CD4-positive, alpha-beta T cell (primary cell): ENCODE data around the gene SHISA6. TPM values are rescaled to one million over a fixed set of nuclear protein-coding genes. Genes with fewer than 3 reads are reported as not detected.

Source experiments
- ATAC-seq: fragments of 200-7000 bp; cut with Tn5 transposase; one replicate; pipeline ENCODE4 v1.10.0; 2022; ENCODE audit warnings: mild to moderate bottlenecking; ENCODE audit not compliant: poor library complexity
- CTCF ChIA-PET: fragments of 350-600 bp; sonication (Branson Sonifier 250); formaldehyde crosslinking; loops from one replicate; lab custom pipeline; 2021; ENCODE audit warnings: antibody characterized with exemption, inconsistent platforms; lab: Charles Lee
- POLR2A ChIA-PET: fragments of 350-600 bp; sonication (Branson Sonifier 250); formaldehyde crosslinking; loops from one replicate; lab custom pipeline; 2021; ENCODE audit warnings: antibody characterized with exemption, inconsistent platforms; lab: Charles Lee
- DNase-seq, 14 experiments: peaks; one replicate each; pipeline ENCODE4 v3.0.0-alpha.2; 2013 to 2020; ENCODE audit warnings: mixed read lengths in 2 of 14
- H3K27ac ChIP-seq, 2 donors: one replicate each; pipeline versions ENCODE4 v1.5.1 to v1.7.0; 2013; ENCODE audit warnings: low read length in 2 of 2, low read depth in 1 of 2, mild to moderate bottlenecking in 1 of 2
- H3K27me3 ChIP-seq, 2 experiments: 1 replicate in 1 of 2; 2 replicates in 1 of 2; pipeline versions ENCODE4 v1.6.1 to v1.7.0; 2013; ENCODE audit warnings: low read length in 2 of 2, control low read depth in 1 of 2, mild to moderate bottlenecking in 1 of 2, moderate library complexity in 1 of 2; ENCODE audit not compliant: insufficient read depth in 2 of 2, control insufficient read depth in 1 of 2
- H3K36me3 ChIP-seq: one replicate; pipeline ENCODE4 v1.6.1; 2013; ENCODE audit warnings: low read length, control low read depth; ENCODE audit not compliant: insufficient read depth
- H3K4me1 ChIP-seq: one replicate; pipeline ENCODE4 v1.6.1; 2013; ENCODE audit warnings: low read length, control low read depth; ENCODE audit not compliant: insufficient read depth
- H3K4me3 ChIP-seq: one replicate; pipeline ENCODE4 v1.5.1; 2013; ENCODE audit warnings: mild to moderate bottlenecking, low read length, moderate library complexity
- H3K9me3 ChIP-seq, 2 experiments: 1 replicate in 1 of 2; 2 replicates in 1 of 2; pipeline versions ENCODE4 v1.6.1 to v1.7.0; 2013; ENCODE audit warnings: low read length in 2 of 2, mild to moderate bottlenecking in 2 of 2, control low read depth in 1 of 2, moderate library complexity in 1 of 2; ENCODE audit not compliant: control insufficient read depth in 1 of 2, insufficient read depth in 1 of 2
- H3K27ac Mint-ChIP-seq: one replicate; pipeline ENCODE4 v1.8.0; 2020; ENCODE audit warnings: mixed read lengths
- H3K27me3 Mint-ChIP-seq: one replicate; pipeline ENCODE4 v1.8.0; 2021; ENCODE audit warnings: mixed read lengths
- H3K36me3 Mint-ChIP-seq: one replicate; pipeline ENCODE4 v1.8.0; 2021; ENCODE audit warnings: low read depth, mixed read lengths
- H3K4me1 Mint-ChIP-seq: one replicate; pipeline ENCODE4 v1.8.0; 2021; ENCODE audit warnings: low read depth, mixed read lengths
- H3K4me3 Mint-ChIP-seq: one replicate; pipeline ENCODE4 v1.8.0; 2020; ENCODE audit warnings: mild to moderate bottlenecking, mixed read lengths
- H3K9me3 Mint-ChIP-seq: one replicate; pipeline ENCODE4 v1.8.0; 2020; ENCODE audit warnings: mixed read lengths
- CTCF ChIP-seq: fragments of 200-600 bp; IDR thresholded peaks from one replicate; pipeline ENCODE4 v1.8.0; 2022; ENCODE audit warnings: antibody characterized with exemption, mild to moderate bottlenecking
- intact Hi-C, 2 experiments: fragments of 100-400 bp; cut with DNase I in 1 of 2; cut with micrococcal nuclease in 1 of 2; formaldehyde crosslinking; loops; one replicate each; pipeline versions ENCODE4 v1.15.1 to v1.9.0; 2023 to 2025; cut with DNase I, micrococcal nuclease
- total RNA-seq, 174 experiments: library from RNA in 2 of 174; stranded (reverse) in 2 of 174; gene quantifications; one replicate each; pipeline ENCODE4 v1.2.3 and lab custom pipeline; 2021 to 2026

SHISA6 gene
- total RNA-seq, 2 experiments from 2014 or later = not detected

- POLR2A ChIA-PET = no interaction called here
- intact Hi-C loops = no loop called here
Observed at GRCh38 chr17:11610999-11611566, 370.1 kb downstream of the SHISA6 start.

GRCh38 chr17:11612956-11613355 lies 371.9 kb downstream of the SHISA6 start:
- Mint-ChIP-seq H3K27me3 (peaks cover 7% of the 10 kb centered on the region), H3K36me3 (no peaks in the 10 kb centered on the region), H3K4me3 (no peak overlapping the region), H3K27ac (no peak overlapping the region), H3K4me1 (no peaks in the 10 kb centered on the region), H3K9me3 (peaks cover 11% of the 10 kb centered on the region)
- TF ChIP-seq CTCF = no peak
- Histone ChIP-seq H3K27ac (no peak overlapping the region), H3K27me3 (peaks cover 0 to 2% of the 10 kb centered on the region in 2 experiments), H3K36me3 (no peaks in the 10 kb centered on the region), H3K9me3 (peaks cover 0 to 10% of the 10 kb centered on the region in 2 experiments), H3K4me3 (no peak overlapping the region), H3K4me1 (no peaks in the 10 kb centered on the region)
- intact Hi-C loops = no loop called here
- ATAC-seq (no peak), DNase-seq (no peak)
- CTCF ChIA-PET = no interaction called here
- POLR2A ChIA-PET = no interaction called here

More at GRCh38 chr17:11610999-11611566, 370.1 kb downstream of the SHISA6 start:
- ATAC-seq = no peak
- Mint-ChIP-seq H3K4me3 (no peak overlapping the region), H3K4me1 (no peaks in the 10 kb centered on the region), H3K9me3 (peaks cover 13% of the 10 kb centered on the region), H3K36me3 (no peaks in the 10 kb centered on the region), H3K27ac (no peak overlapping the region), H3K27me3 (peaks cover 7% of the 10 kb centered on the region)
- Histone ChIP-seq H3K4me3 (no peak overlapping the region), H3K36me3 (no peaks in the 10 kb centered on the region), H3K27me3 (no peaks in the 10 kb centered on the region), H3K9me3 (peaks cover 0 to 5% of the 10 kb centered on the region in 2 experiments), H3K4me1 (no peaks in the 10 kb centered on the region), H3K27ac (no peak overlapping the region)
- CTCF ChIA-PET = no interaction called here
- TF ChIP-seq CTCF = no peak
- DNase-seq = no peak
